ENCODE measurements around the gene LAMTOR4. TPM values are rescaled to one million over a fixed set of nuclear protein-coding genes. Genes with fewer than 3 reads are reported as not detected.
A peak's percentile ranks its signal among the peaks of the same experiment; 100 is the strongest.
"Not testable (repeated sequence)": the region's sequence is repeated elsewhere in the genome, so short reads cannot be mapped to it uniquely, and the experiment has no call there.

LAMTOR4 gene
- total RNA-seq, 1 donor from 2014 or later = 75.7 TPM

GRCh38 chr7:100175296-100175935 is 26.7 kb downstream of the LAMTOR4 start:
- peaks cover 16% of the 10 kb centered on the region for H3K4me1 Mint-ChIP-seq (ENCODE audit: low read depth)
- H3K27me3 Mint-ChIP-seq (ENCODE audit: low read depth) = peaks cover 7% of the 10 kb centered on the region
- H3K4me3 Mint-ChIP-seq (ENCODE audit: unreplicated experiment) = no peak overlapping the region
- DNase-seq (ENCODE audit: low spot score) = peak; percentile 55
- no peaks in the 10 kb centered on the region for H3K9me3 Mint-ChIP-seq (ENCODE audit: low read depth)
- no peak for TF ChIP-seq CTCF (IDR thresholded peaks at IDR 0.05)
- no peak overlapping the region for H3K27ac Mint-ChIP-seq (ENCODE audit: unreplicated experiment)
- peaks cover 6% of the 10 kb centered on the region for H3K36me3 Mint-ChIP-seq (ENCODE audit: low read depth)

- Mint-ChIP-seq H3K27ac (ENCODE audit: unreplicated experiment) (no peak overlapping the region), H3K36me3 (ENCODE audit: low read depth) (peaks cover 6% of the 10 kb centered on the region), H3K4me1 (ENCODE audit: low read depth) (peaks cover 13% of the 10 kb centered on the region), H3K4me3 (ENCODE audit: unreplicated experiment) (peak overlapping the region; percentile 85), H3K27me3 (ENCODE audit: low read depth) (peaks cover 13% of the 10 kb centered on the region), H3K9me3 (ENCODE audit: low read depth) (no peaks in the 10 kb centered on the region)
- DNase-seq (ENCODE audit: low spot score) = peak; percentile 78
- TF ChIP-seq CTCF (IDR thresholded peaks at IDR 0.05) = no peak
Measured at GRCh38 chr7:100176096-100177044, 27.7 kb downstream of the LAMTOR4 start.

- Mint-ChIP-seq H3K27me3 (ENCODE audit: low read depth) (peaks cover 17% of the 10 kb centered on the region), H3K27ac (ENCODE audit: unreplicated experiment) (no peak within 1 kb of the TSS), H3K9me3 (ENCODE audit: low read depth) (no peaks in the 10 kb centered on the region), H3K4me1 (ENCODE audit: low read depth) (peaks cover 10% of the 10 kb centered on the region), H3K4me3 (ENCODE audit: unreplicated experiment) (peak within 1 kb of the TSS; percentile 85), H3K36me3 (ENCODE audit: low read depth) (peaks cover 6% of the 10 kb centered on the region)
- DNase-seq (ENCODE audit: low spot score) = peak; percentile 97
- no peak for TF ChIP-seq CTCF (IDR thresholded peaks at IDR 0.05)
Measured at GRCh38 chr7:100177045-100178001, 28.6 kb downstream of the LAMTOR4 start, which contains the start of the genes GPC2 and STAG3. Gene GPC2, minus strand, starts transcription at chr7:100177381. Its CDS starts 182 bp downstream, at chr7:100177199. Gene STAG3, plus strand, starts transcription at chr7:100177918. Its CDS starts 2,639 bp downstream, at chr7:100180557.

GRCh38 chr7:100180084-100180483 is 31.4 kb downstream of the LAMTOR4 start:
- Mint-ChIP-seq H3K4me1 (ENCODE audit: low read depth) (peaks cover 10% of the 10 kb centered on the region), H3K27me3 (ENCODE audit: low read depth) (peaks cover 21% of the 10 kb centered on the region)
- not testable (repeated sequence) for H3K4me3 Mint-ChIP-seq (ENCODE audit: unreplicated experiment); H3K9me3 Mint-ChIP-seq (ENCODE audit: low read depth); H3K36me3 Mint-ChIP-seq (ENCODE audit: low read depth); DNase-seq (ENCODE audit: low spot score); H3K27ac Mint-ChIP-seq (ENCODE audit: unreplicated experiment)

- peaks cover 21% of the 10 kb centered on the region for H3K27me3 Mint-ChIP-seq (ENCODE audit: low read depth)
- not testable (repeated sequence) for DNase-seq (ENCODE audit: low spot score); H3K27ac Mint-ChIP-seq (ENCODE audit: unreplicated experiment); H3K4me1 Mint-ChIP-seq (ENCODE audit: low read depth); H3K36me3 Mint-ChIP-seq (ENCODE audit: low read depth); H3K9me3 Mint-ChIP-seq (ENCODE audit: low read depth); H3K4me3 Mint-ChIP-seq (ENCODE audit: unreplicated experiment)
Measured at GRCh38 chr7:100182616-100183015, 33.9 kb downstream of the LAMTOR4 start.

GRCh38 chr7:100183090-100183489 is 34.4 kb downstream of the LAMTOR4 start:
- H3K4me1 Mint-ChIP-seq (ENCODE audit: low read depth); H3K36me3 Mint-ChIP-seq (ENCODE audit: low read depth); H3K27ac Mint-ChIP-seq (ENCODE audit: unreplicated experiment); H3K4me3 Mint-ChIP-seq (ENCODE audit: unreplicated experiment); H3K9me3 Mint-ChIP-seq (ENCODE audit: low read depth); DNase-seq (ENCODE audit: low spot score): not testable (repeated sequence)
- peaks cover 21% of the 10 kb centered on the region for H3K27me3 Mint-ChIP-seq (ENCODE audit: low read depth)
